CD4-positive, alpha-beta T cell (primary cell): ENCODE results near the gene BCAR3. TPM values are rescaled to one million over a fixed set of nuclear protein-coding genes. Genes with fewer than 3 reads are reported as not detected.

Experiments used
- ATAC-seq: fragments of 200-7000 bp; cut with Tn5 transposase; one replicate; pipeline ENCODE4 v1.10.0; 2022; ENCODE audit warnings: mild to moderate bottlenecking; ENCODE audit not compliant: poor library complexity
- CTCF ChIA-PET: fragments of 350-600 bp; sonication (Branson Sonifier 250); formaldehyde crosslinking; loops from one replicate; lab custom pipeline; 2021; ENCODE audit warnings: antibody characterized with exemption, inconsistent platforms; lab: Charles Lee
- POLR2A ChIA-PET: fragments of 350-600 bp; sonication (Branson Sonifier 250); formaldehyde crosslinking; loops from one replicate; lab custom pipeline; 2021; ENCODE audit warnings: antibody characterized with exemption, inconsistent platforms; lab: Charles Lee
- DNase-seq, 14 experiments: peaks; one replicate each; pipeline ENCODE4 v3.0.0-alpha.2; 2013 to 2020; ENCODE audit warnings: mixed read lengths in 2 of 14
- H3K27ac ChIP-seq, 2 donors: one replicate each; pipeline versions ENCODE4 v1.5.1 to v1.7.0; 2013; ENCODE audit warnings: low read length in 2 of 2, low read depth in 1 of 2, mild to moderate bottlenecking in 1 of 2
- H3K27me3 ChIP-seq, 2 experiments: 1 replicate in 1 of 2; 2 replicates in 1 of 2; pipeline versions ENCODE4 v1.6.1 to v1.7.0; 2013; ENCODE audit warnings: low read length in 2 of 2, control low read depth in 1 of 2, mild to moderate bottlenecking in 1 of 2, moderate library complexity in 1 of 2; ENCODE audit not compliant: insufficient read depth in 2 of 2, control insufficient read depth in 1 of 2
- H3K36me3 ChIP-seq: one replicate; pipeline ENCODE4 v1.6.1; 2013; ENCODE audit warnings: low read length, control low read depth; ENCODE audit not compliant: insufficient read depth
- H3K4me1 ChIP-seq: one replicate; pipeline ENCODE4 v1.6.1; 2013; ENCODE audit warnings: low read length, control low read depth; ENCODE audit not compliant: insufficient read depth
- H3K4me3 ChIP-seq: one replicate; pipeline ENCODE4 v1.5.1; 2013; ENCODE audit warnings: mild to moderate bottlenecking, low read length, moderate library complexity
- H3K9me3 ChIP-seq, 2 experiments: 1 replicate in 1 of 2; 2 replicates in 1 of 2; pipeline versions ENCODE4 v1.6.1 to v1.7.0; 2013; ENCODE audit warnings: low read length in 2 of 2, mild to moderate bottlenecking in 2 of 2, control low read depth in 1 of 2, moderate library complexity in 1 of 2; ENCODE audit not compliant: control insufficient read depth in 1 of 2, insufficient read depth in 1 of 2
- H3K27ac Mint-ChIP-seq: one replicate; pipeline ENCODE4 v1.8.0; 2020; ENCODE audit warnings: mixed read lengths
- H3K27me3 Mint-ChIP-seq: one replicate; pipeline ENCODE4 v1.8.0; 2021; ENCODE audit warnings: mixed read lengths
- H3K36me3 Mint-ChIP-seq: one replicate; pipeline ENCODE4 v1.8.0; 2021; ENCODE audit warnings: low read depth, mixed read lengths
- H3K4me1 Mint-ChIP-seq: one replicate; pipeline ENCODE4 v1.8.0; 2021; ENCODE audit warnings: low read depth, mixed read lengths
- H3K4me3 Mint-ChIP-seq: one replicate; pipeline ENCODE4 v1.8.0; 2020; ENCODE audit warnings: mild to moderate bottlenecking, mixed read lengths
- H3K9me3 Mint-ChIP-seq: one replicate; pipeline ENCODE4 v1.8.0; 2020; ENCODE audit warnings: mixed read lengths
- CTCF ChIP-seq: fragments of 200-600 bp; IDR thresholded peaks from one replicate; pipeline ENCODE4 v1.8.0; 2022; ENCODE audit warnings: antibody characterized with exemption, mild to moderate bottlenecking
- intact Hi-C, 2 experiments: fragments of 100-400 bp; cut with DNase I in 1 of 2; cut with micrococcal nuclease in 1 of 2; formaldehyde crosslinking; loops; one replicate each; pipeline versions ENCODE4 v1.15.1 to v1.9.0; 2023 to 2025; cut with DNase I, micrococcal nuclease
- total RNA-seq, 174 experiments: library from RNA in 2 of 174; stranded (reverse) in 2 of 174; gene quantifications; one replicate each; pipeline ENCODE4 v1.2.3 and lab custom pipeline; 2021 to 2026

BCAR3 gene
- total RNA-seq, 2 experiments from 2014 or later: 0.47 to 0.92 TPM

GRCh38 chr1:93623436-93623835 lies 58.2 kb downstream of the BCAR3 start:
- Histone ChIP-seq H3K9me3 (no peaks in the 10 kb centered on the region), H3K36me3 (no peaks in the 10 kb centered on the region), H3K27me3 (no peaks in the 10 kb centered on the region), H3K4me3 (no peak overlapping the region), H3K27ac (no peak overlapping the region), H3K4me1 (no peaks in the 10 kb centered on the region)
- DNase-seq (no peak), ATAC-seq (no peak)
- Mint-ChIP-seq H3K4me1 (no peaks in the 10 kb centered on the region), H3K27me3 (no peaks in the 10 kb centered on the region), H3K27ac (no peak overlapping the region), H3K4me3 (no peak overlapping the region), H3K36me3 (no peaks in the 10 kb centered on the region), H3K9me3 (no peaks in the 10 kb centered on the region)
- CTCF ChIA-PET: no interaction called here
- no peak for TF ChIP-seq CTCF
- intact Hi-C loops: loop anchor here in 1 of 2 experiments (10.0 kb wide), 2 partner anchors 1181 to 1601 kb away; no protein-coding TSS in a partner anchor
- POLR2A ChIA-PET: no interaction called here

GRCh38 chr1:93621246-93621645 lies 60.4 kb downstream of the BCAR3 start:
- no peaks in the 10 kb centered on the region for H3K9me3 Mint-ChIP-seq
- TF ChIP-seq CTCF: no peak
- no peak for DNase-seq
- no peaks in the 10 kb centered on the region for H3K27me3 Mint-ChIP-seq
- H3K4me3 Mint-ChIP-seq: no peak overlapping the region
- Histone ChIP-seq H3K9me3 (no peaks in the 10 kb centered on the region), H3K4me1 (no peaks in the 10 kb centered on the region), H3K27ac (no peak overlapping the region), H3K36me3 (no peaks in the 10 kb centered on the region), H3K27me3 (no peaks in the 10 kb centered on the region), H3K4me3 (no peak overlapping the region)
- H3K27ac Mint-ChIP-seq: no peak overlapping the region
- ChIA-PET POLR2A (no interaction called here), CTCF (no interaction called here)
- no peaks in the 10 kb centered on the region for H3K4me1 Mint-ChIP-seq
- intact Hi-C loops: loop anchor here in 1 of 2 experiments (10.0 kb wide), 2 partner anchors 1184 to 1604 kb away; no protein-coding TSS in a partner anchor
- no peak for ATAC-seq
- no peaks in the 10 kb centered on the region for H3K36me3 Mint-ChIP-seq

GRCh38 chr1:93620841-93621210 lies 60.8 kb downstream of the BCAR3 start:
- Histone ChIP-seq H3K4me1 (peaks cover under 1% of the 10 kb centered on the region), H3K27ac (no peak overlapping the region), H3K36me3 (no peaks in the 10 kb centered on the region), H3K27me3 (no peaks in the 10 kb centered on the region), H3K9me3 (no peaks in the 10 kb centered on the region), H3K4me3 (no peak overlapping the region)
- ATAC-seq (no peak), DNase-seq (no peak)
- no peaks in the 10 kb centered on the region for H3K27me3 Mint-ChIP-seq
- no peaks in the 10 kb centered on the region for H3K9me3 Mint-ChIP-seq
- TF ChIP-seq CTCF: no peak
- H3K27ac Mint-ChIP-seq: no peak overlapping the region
- no peak overlapping the region for H3K4me3 Mint-ChIP-seq
- H3K4me1 Mint-ChIP-seq: peaks cover 2% of the 10 kb centered on the region
- POLR2A ChIA-PET: no interaction called here
- CTCF ChIA-PET: no interaction called here
- intact Hi-C loops: loop anchor here in 1 of 2 experiments (10.0 kb wide), 2 partner anchors 1184 to 1604 kb away; no protein-coding TSS in a partner anchor
- no peaks in the 10 kb centered on the region for H3K36me3 Mint-ChIP-seq
